Adipose tissue (tissue), 3 donors: ENCODE data around the gene PSMD8. TPM values are rescaled to one million over a fixed set of nuclear protein-coding genes. Genes with fewer than 3 reads are reported as not detected.

ENCODE experiments used
- H3K27ac ChIP-seq: one replicate; pipeline ENCODE4 v1.5.1; 2013; ENCODE audit warnings: low read depth, low read length
- WGBS, 3 donors: extraction: QIAGEN DNeasy Blood & Tissue Kit; methylation state at CpG; one replicate each; pipeline ENCODE4 v1.1.7; 2013; 5-methylcytosine and 5-hydroxymethylcytosine counted together
- polyA plus RNA-seq, 3 donors: library from polyadenylated mRNA; stranded (reverse); fragments of 200-250 nt; gene quantifications; one replicate each; pipeline ENCODE4 v1.2.3, GENCODE V29; 2013
- donor health status: healthy with polysubstance abuse.
- donor health status: Bipolar disorder and iron deficiency.
- donor health status: healthy.

The PSMD8 gene
- polyA plus RNA-seq, 3 donors = 138 to 486 (median 165) TPM

DNA sequence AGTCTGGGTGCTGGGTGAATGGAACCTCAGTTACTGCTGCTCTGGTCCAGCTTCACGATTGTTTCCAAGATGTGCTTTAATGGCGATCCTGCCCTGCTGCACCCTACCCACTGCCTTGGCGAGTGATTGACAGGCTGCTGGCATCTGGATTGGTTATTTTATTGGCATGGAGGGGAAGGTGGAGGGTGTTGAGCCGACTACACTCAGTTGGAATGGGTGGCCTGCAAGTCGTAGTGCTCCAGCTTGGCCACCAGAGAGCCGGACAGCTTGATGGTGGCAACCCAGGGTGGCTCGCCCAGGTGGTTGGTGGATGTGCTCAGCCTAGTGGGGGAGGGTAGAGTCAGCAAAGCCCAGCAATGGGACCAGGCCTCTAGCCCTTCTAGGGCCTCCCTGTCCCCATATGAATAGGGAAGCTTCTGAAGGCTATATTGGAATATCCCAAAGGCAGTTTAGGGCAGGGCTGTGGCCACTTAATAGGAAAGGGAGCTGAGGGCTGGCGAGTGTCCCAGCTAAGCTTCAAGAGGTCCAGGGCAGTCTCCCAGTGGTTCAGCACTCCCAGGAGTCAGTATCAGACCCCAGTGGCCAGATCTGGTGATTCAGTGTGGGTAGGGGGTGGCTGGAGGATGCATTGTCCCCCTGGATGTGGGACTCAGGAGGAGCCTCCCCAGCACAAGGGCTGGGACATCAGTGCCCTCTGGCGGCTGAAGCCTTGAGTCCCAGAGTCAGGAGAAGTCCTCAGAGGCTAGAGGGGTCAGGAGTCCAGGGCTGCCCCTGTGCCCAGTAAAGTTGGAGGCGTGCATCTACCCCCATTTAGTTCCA is 10.0 kb downstream of the PSMD8 start:
- 82 to 94% (median 86%) methylated on average over 10 of the region's 10 CpGs for WGBS, 3 donors

DNA sequence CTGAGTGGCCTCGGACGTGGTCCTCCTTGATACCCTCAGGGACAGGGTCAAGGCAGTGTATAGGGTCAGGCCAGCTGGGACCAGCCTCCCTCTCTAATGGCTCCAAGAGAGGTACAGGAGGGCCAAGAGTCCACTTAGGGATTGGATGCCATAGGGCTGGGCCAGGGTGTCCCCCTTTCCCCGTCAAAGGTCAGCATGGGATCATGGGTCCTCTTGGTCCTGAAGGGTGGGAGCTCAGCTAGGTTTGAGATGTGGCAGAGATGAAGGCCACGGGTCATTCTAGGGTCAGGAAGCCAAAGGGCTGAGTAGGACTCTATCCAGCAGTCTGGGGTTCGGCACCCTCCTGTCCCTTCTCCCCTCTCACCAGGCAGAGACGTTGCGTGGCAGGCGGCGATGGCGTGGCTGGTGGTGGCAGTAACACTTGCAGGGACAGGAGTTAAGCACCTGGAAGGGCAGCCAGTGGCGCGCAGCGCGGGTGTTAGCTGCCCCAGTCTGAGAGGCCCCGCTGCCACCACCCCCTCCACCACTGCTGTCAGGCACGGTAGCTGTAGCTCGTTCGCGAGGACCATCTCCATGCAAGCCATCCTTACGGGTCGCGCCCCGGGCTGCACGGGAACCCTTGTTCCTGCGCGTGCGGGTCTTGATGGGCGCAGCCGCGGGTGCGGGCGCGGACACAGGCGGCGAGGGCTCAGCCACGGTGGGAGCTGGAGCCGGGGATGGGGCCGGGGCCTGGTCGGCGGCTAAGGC is 10.9 kb downstream of the PSMD8 start:
- H3K27ac ChIP-seq = no peak overlapping the region
- 79 to 85% (median 82%) methylated on average over 34 to 40 of the region's 40 CpGs for WGBS, 3 donors

More for the DNA sequence above, 10.0 kb downstream of the PSMD8 start:
- no peak overlapping the region for H3K27ac ChIP-seq

DNA sequence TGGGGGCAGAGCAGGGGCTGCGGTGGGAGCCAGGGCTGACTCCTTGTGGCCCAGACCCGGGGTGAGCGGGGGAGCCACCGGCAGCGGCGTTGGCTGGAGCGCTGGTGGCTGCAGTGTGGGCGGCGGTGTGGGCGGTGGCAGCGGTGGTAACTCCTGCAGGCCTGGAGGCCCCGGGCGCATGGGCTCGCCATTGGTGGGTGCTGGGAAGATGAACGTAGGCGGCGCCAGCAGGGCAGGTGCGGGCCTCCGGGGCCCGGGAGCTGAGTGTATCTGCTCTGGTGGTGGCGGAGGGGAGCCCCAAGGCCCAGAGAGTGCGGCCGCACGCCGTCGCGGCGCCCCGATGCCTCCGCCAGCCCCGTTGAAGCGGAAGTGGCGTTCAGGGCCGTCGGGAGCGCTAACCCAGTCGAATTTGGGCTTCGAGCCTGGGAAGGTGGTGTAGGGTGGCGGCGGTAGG is 11.5 kb downstream of the PSMD8 start:
- WGBS, 3 donors = 45 to 75% (median 63%) methylated on average over 39 to 40 of the region's 40 CpGs
- H3K27ac ChIP-seq = no peak overlapping the region

DNA sequence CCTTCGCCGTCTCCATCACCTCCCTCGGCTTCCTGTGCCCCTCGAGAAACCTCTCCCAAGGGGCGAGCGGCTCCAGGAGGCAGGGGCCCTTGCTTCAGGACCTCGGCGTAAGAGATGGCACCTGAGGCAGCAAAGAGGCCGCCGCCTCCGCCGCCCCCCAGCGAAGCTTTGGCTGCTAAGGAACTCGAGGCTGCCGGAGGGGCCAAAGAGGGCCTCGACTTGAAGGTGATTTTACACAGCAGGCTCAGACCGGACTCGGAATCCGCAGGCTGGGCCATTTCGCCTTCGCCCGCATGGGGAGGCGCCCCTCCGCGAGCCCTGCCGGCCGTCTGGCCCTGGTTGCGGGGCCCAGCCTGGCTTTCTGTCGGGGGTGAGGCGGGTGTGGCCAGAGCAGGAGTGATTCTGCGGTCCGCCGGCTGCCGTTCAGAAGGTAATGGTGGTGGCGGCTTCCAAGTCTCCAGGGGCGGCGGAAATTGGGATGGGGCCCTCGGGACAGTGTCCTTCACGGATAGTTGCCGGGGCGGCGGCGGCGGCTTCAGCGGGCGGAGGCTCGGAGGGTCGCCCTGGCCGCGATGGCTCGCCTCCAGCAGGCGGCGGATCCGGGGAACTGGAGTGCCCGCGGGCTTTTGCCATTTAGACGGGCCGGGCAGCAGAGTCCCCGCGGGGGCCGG is 12.1 kb downstream of the PSMD8 start:
- H3K27ac ChIP-seq = no peak overlapping the region
- 46 to 57% (median 48%) methylated on average over 51 to 61 of the region's 61 CpGs for WGBS, 3 donors

DNA sequence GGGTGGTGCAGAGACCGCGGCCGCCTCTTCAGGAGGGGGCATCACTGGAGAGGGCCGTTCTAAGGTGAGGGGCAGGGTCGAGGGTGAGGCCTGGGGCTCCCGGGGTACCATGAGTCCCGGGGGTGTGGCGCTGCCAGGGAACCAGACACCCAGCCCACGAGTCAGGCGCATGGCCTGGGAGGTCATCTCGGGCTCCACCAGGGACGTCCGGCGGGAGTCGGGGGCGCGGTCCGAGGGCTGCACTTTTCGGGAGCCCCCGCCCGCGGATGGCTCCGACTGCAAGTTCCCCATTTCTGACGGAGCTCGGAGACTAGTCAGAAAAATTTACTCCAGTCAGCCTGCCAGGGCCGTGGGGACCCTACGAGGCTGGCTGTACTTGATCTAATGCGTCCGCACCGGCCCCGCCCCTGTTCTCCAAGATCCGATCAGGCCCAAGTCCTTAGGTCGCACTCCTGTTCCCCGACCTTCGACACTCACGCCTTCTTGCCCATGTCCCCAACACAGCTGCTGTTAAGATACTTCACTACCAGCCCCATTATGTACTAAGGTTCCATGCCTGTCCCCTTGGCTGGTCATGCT is 12.7 kb downstream of the PSMD8 start:
- WGBS, 3 donors = 5 to 6% (median 5%) methylated on average over 31 to 36 of the region's 36 CpGs
- H3K27ac ChIP-seq = no peak overlapping the region

DNA sequence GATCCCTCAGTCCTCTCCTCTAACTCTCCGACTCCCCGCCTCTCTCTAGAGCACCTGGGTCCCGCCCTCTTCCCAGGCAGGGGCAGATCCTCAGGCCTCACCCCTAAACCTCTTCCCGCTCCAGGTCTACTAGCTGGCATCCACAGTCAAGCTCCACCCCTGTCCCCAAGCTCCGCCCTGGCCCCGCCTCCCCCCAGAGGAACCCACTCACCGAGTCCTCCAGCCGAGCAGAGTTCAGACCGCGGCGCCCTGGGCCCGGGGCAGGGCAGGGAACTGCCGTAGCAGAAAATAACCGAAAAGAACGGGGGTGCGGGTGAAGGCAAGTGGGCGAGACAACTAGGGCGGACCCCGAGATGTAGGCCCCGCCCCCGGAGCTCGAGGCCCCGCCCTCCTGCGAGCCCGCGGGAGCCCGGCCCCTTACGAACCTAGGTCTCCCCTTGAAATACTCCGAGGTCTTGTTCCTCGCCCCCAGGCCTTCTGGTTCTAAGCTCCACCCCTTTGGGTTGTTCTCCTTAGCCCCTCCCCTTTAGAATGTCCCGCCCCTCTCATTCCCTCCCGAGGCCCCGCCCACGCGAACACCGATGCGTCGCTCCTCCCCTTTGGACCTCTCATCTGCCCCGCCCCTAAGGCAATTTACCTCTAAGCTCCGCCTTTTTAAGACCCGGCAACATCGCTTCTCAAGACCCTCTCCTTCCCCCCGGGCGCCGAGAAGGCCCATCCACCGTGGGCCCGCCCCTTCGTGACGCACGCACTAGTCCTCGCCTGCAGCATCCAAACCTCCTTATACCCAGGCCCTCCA is 13.4 kb downstream of the PSMD8 start, which contains the start of gene GGN:
TSS of gene GGN (minus strand) at position 485 of the 799 bp plus-strand sequence. CDS start 773 bp downstream, outside the sequence.
- WGBS, 3 donors = 1 to 3% (median 1%) methylated on average over 41 to 51 of the region's 51 CpGs
- H3K27ac ChIP-seq = no peak within 1 kb of the TSS

DNA sequence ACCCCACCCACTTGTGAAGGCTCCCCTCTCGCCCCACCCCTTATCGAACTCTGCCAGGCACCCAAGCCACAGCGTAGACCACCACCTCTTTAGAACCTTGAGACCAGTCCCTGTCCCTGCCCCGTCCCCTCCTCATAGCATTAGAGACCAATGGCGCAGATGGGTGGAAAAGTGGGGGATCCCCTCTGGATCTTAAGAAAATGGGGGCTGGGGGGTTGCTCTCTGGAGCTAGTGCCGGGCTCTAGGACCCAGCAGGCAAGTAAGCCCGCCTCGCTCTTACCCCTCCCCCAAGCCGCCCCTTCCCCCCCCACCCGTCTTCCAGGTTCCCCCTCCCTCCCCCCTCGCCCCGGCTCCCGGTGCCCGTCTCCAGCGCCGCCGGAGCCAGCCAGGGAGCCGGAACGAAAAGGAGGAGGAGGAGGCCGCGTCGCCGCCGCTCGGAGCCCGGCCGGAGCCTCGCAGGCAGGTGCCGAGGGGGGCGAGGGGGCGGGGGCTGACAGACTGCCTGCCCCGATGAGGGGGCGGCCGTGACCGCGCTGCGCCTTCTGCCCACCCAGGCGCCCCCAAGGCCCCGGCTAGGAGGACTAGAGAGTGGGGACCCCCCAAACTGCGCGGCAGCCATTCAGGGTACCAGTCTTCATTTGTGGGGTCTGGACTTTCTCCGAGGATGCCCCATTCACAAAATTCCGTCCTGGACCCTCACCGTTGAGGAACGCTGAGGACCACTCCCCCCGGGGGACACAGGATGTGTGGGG is 14.2 kb downstream of the PSMD8 start, which contains the start of gene SPRED3:
TSS of gene SPRED3 (plus strand) at position 349 of the 752 bp plus-strand sequence. CDS start 1,606 bp downstream, outside the sequence.
- WGBS, 3 donors = 0 to 1% (median 1%) methylated on average over 15 to 41 of the region's 46 CpGs

DNA sequence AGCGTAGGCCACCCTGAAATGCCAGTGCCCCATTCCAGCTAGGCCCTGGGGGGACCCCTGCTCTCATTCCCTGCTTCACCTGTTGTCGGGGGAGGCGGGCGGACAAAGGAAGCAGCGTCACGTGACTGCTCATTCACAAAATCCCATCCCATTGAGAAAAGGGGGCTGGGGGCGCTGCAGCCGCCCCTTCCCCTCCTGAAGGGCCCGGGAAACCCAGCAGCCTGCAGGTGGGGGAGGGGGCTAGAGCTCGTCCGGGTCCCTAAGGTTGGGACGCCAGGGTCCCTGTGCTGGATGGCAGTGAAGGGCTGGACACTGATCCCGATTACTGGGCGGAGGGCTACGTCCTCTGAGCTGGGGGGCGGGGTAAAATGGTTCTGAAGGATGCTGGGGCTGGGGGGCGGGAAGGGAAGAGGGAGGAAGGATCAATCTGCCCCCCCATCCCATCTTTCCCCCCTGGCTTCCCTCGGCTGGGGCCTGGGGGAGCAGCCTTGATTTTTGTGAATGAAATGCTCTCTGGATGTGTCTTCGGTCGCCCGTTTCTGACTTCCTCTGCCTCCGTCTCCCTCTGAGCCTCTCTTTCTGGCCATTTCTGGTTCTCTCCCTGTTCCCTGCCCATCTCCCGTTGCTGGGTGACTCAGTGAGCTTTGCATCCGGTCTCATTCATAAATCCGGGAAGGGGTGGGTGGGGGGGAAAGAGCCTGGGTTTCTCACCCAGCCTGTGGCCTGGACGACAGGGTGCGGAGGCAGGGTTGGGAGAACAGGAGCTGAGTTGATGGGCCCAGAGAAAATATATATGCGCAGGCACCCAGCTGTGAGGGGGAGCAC is 14.9 kb downstream of the PSMD8 start:
- WGBS, 3 donors = 5 to 7% (median 6%) methylated on average over 27 to 28 of the region's 28 CpGs
- H3K27ac ChIP-seq = no peak overlapping the region

More for the DNA sequence above, 14.2 kb downstream of the PSMD8 start, which contains the start of gene SPRED3:
- H3K27ac ChIP-seq = no peak within 1 kb of the TSS

DNA sequence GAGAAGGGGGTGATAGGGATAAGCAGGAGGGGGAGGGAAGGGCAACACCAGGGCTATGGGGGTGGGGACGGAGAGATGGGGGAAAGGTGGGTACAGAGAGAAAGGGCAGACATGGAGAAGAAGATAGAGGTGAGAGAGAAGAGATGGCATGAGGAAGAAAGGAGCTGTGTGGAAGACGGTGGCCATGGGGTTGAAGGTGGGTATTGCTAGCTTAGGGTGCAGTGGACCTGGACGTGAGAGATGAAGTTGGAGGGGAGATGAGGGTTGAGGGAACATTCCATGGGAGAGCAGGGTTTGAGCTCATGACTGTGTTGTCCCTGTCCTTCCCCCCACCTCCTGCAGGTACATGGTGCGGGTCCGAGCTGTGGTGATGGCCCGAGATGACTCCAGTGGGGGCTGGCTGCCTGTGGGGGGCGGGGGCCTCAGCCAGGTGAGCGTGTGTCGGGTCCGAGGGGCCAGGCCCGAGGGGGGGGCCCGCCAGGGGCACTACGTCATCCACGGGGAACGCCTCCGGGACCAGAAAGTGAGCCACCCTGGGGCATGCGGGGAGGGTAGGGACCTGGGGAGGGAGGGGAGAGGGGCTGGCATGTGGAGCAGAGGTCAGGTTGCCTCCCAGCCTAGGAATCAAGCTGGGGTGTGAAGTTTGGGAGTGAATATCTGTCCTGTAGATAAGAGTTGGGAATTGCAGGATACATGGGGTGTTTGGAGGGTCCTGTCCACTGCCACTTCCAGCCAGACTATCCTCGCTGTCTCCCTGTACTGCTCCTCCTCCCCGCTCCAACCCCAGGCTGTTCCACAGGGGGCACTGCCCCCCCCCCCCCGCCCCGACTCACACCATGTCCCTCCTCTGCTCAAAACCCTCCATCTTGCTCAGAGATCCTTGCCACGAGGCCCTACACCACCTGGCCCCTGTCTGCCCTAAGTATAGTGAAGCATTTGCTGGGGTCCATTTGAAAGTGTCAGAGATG is 15.9 kb downstream of the PSMD8 start:
- H3K27ac ChIP-seq = no peak overlapping the region

DNA sequence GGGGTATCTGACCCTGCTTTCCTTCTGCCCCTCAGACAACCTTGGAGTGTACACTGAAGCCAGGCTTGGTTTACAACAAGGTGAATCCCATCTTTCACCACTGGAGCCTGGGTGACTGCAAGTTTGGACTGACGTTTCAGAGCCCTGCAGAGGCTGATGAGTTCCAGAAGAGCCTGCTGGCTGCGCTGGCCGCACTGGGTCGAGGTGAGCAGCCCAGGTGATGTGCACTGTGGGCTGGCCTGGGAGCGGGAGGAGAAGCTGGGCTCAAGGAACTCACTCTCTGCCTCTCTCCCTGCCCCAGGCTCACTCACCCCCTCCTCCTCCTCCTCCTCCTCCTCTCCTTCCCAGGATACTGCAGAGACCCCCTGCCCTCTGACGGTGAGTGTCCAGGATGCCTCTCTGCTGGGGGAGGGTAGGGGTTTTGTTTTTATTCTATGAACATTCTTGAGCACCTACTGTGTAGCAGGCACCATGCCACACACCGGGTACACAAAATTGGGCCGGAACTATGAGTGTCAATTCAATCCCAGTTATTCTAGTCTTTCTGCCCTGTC is 17.6 kb downstream of the PSMD8 start:
- H3K27ac ChIP-seq = no peak overlapping the region
- WGBS, 3 donors = 55 to 68% (median 60%) methylated on average over 8 of the region's 8 CpGs

More for the DNA sequence above, 15.9 kb downstream of the PSMD8 start:
- WGBS, 3 donors = 37 to 47% (median 46%) methylated on average over 19 to 22 of the region's 22 CpGs

DNA sequence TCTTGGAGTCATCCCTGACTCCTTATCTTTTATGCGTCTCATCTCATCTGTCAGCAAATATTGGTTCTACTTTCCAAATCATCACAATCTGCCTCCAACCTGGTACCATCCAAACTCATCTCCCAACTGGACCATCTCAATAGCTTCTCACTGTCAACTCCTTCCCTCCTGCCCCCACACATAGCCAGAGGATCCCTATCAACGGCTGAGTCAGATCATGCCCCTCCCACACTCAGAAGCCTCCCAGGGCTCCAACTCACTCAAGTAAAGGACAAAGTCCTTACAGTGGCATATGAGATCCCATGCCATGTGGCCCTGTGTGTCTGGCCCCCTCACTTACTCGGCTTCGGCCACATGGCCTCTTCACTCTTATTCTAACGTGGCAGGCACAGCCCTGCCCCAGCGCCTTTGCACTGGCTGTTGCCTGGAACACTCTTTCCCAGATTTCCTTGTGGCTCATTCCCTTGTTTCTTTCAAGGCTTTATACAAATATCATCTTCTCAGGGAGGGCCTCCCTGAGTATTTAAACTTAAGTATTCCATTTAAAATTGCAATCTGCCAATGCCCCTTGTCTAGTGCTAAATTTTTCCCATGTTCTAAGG is 18.4 kb downstream of the PSMD8 start:
- WGBS, 3 donors = 65 to 78% (median 72%) methylated on average over 6 of the region's 6 CpGs
- no peak overlapping the region for H3K27ac ChIP-seq

DNA sequence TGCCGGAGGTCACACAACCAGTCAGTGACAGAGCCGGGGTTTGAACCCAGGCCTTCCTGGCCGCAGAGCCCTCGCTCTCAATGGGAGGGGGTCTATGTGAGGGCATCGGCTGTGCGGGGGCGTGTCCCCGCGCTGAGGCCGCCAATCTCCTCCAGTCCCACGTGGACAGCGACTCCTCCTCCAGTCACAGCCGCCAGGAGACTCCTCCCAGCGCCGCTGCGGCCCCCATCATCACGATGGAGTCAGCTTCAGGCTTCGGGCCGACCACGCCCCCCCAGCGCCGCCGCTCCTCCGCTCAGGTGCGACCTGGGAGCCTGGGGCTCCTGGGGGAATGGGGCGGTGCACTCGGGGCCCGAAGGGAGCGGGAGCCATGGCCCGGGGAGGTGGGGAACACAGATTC is 20.1 kb downstream of the PSMD8 start:
- 7 to 9% (median 7%) methylated on average over 30 of the region's 30 CpGs for WGBS, 3 donors
- H3K27ac ChIP-seq = no peak overlapping the region

DNA sequence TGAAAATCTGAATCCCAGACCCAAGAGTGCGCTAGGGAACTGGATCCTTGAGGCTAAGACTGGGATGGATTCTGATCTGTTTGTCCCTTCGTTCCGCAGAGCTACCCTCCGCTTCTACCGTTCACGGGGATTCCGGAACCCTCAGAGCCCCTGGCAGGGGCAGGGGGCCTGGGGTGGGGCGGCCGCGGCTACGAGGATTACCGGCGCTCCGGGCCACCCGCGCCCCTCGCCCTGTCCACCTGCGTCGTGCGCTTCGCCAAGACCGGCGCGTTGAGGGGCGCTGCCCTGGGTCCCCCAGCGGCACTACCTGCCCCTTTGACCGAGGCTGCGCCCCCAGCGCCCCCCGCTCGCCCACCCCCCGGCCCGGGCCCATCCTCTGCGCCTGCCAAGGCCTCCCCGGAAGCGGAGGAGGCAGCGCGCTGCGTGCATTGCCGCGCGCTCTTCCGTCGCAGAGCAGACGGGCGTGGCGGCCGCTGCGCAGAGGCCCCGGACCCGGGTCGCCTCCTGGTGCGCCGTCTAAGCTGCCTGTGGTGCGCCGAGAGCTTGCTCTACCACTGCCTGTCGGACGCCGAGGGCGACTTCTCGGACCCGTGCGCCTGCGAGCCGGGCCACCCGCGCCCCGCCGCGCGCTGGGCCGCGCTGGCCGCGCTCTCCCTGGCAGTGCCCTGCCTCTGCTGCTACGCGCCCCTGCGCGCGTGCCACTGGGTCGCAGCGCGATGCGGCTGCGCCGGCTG is 21.2 kb downstream of the PSMD8 start:
- 4 to 8% (median 7%) methylated on average over 49 to 86 of the region's 86 CpGs for WGBS, 3 donors
- no peak overlapping the region for H3K27ac ChIP-seq

DNA sequence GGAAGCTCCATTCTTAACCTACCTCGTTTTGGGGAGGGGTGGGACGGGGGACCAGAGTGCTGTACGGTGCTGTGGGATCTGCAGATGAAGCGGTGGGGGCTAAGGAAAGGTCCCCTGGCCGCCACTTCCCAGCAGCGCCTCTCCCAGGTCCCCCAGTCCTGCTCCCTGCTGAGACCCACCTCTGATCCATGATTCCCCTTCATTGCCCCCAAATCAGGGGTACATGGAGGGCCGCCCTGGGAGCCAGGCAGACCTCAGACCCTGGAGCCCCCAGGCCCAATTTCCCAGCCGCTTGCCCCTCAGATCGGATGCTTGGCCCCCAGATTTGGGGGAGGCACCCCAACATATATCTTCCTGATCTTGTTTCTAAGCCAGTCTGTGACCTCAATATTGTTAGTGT is 24.7 kb downstream of the PSMD8 start:
- 51 to 55% (median 54%) methylated on average over 8 to 9 of the region's 9 CpGs for WGBS, 3 donors
- no peak overlapping the region for H3K27ac ChIP-seq
